ENCODE data around the gene TUSC7.

DNA sequence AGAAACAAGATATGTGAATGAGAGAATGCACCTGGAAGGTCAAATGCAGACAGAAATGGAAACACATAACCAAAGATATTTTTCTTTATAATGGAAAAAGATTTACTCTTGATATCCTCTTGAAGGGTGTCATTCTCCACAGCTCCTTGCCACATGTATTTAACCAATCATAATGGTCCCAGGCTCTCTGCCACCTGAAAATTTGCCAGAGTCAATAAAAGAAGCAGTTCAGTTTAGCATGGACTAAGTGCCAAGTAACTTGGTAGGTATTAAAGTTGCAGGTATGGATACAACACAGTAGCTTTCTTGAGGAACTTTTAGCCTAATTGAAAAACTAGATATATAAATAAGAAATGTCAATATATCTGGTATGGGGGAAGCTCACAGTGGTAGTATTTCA lies 33.5 kb downstream of the TUSC7 start:
- TF ChIP-seq, protein P1, sequence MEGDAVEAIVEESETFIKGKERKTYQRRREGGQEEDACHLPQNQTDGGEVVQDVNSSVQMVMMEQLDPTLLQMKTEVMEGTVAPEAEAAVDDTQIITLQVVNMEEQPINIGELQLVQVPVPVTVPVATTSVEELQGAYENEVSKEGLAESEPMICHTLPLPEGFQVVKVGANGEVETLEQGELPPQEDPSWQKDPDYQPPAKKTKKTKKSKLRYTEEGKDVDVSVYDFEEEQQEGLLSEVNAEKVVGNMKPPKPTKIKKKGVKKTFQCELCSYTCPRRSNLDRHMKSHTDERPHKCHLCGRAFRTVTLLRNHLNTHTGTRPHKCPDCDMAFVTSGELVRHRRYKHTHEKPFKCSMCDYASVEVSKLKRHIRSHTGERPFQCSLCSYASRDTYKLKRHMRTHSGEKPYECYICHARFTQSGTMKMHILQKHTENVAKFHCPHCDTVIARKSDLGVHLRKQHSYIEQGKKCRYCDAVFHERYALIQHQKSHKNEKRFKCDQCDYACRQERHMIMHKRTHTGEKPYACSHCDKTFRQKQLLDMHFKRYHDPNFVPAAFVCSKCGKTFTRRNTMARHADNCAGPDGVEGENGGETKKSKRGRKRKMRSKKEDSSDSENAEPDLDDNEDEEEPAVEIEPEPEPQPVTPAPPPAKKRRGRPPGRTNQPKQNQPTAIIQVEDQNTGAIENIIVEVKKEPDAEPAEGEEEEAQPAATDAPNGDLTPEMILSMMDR (IDR thresholded peaks at IDR 0.05): no peak
- TF ChIP-seq POLR2A (IDR thresholded peaks at IDR 0.05): no peak
